HG03135 (cell line): ENCODE measurements around the gene AP1M1.
A peak's percentile ranks its signal among the peaks of the same experiment; 100 is the strongest.
"Not testable (repeated sequence)": the region's sequence is repeated elsewhere in the genome, so short reads cannot be mapped to it uniquely, and the experiment has no call there.

ENCODE experiments used
- ATAC-seq: cut with Tn5 transposase; IDR thresholded peaks from one replicate; pipeline ENCODE4 v1.9.1; 2021; ENCODE audit warnings: mild to moderate bottlenecking, moderate library complexity; ENCODE audit not compliant: unreplicated experiment

Gene AP1M1

GRCh38 chr19:16197622-16198369 is at the start of gene AP1M1:
Gene AP1M1, plus strand, starts transcription at chr19:16197911. Its CDS starts 116 bp downstream, at chr19:16198027.
- peak; percentile 81 for ATAC-seq

GRCh38 chr19:16148443-16149229 is 49.1 kb upstream of the AP1M1 start:
- no peak for ATAC-seq

- ATAC-seq: no peak
Measured at GRCh38 chr19:16153582-16154336, 44.0 kb upstream of the AP1M1 start.

- no peak for ATAC-seq
Measured at GRCh38 chr19:16154557-16154956, 43.2 kb upstream of the AP1M1 start.

- ATAC-seq: no peak
Measured at GRCh38 chr19:16155128-16155527, 42.6 kb upstream of the AP1M1 start.

GRCh38 chr19:16156904-16157303 is 40.8 kb upstream of the AP1M1 start:
- ATAC-seq: no peak

- ATAC-seq: no peak
Measured at GRCh38 chr19:16157601-16158000, 40.1 kb upstream of the AP1M1 start.

- no peak for ATAC-seq
Measured at GRCh38 chr19:16159655-16160054, 38.1 kb upstream of the AP1M1 start.

GRCh38 chr19:16160445-16160942 is 37.2 kb upstream of the AP1M1 start:
- no peak for ATAC-seq

- no peak for ATAC-seq
Measured at GRCh38 chr19:16160943-16161560, 36.7 kb upstream of the AP1M1 start.

GRCh38 chr19:16161840-16162239 is 35.9 kb upstream of the AP1M1 start:
- no peak for ATAC-seq

- no peak for ATAC-seq
Measured at GRCh38 chr19:16164222-16164890, 33.4 kb upstream of the AP1M1 start.

- ATAC-seq: no peak
Measured at GRCh38 chr19:16166417-16166816, 31.3 kb upstream of the AP1M1 start.

- no peak for ATAC-seq
Measured at GRCh38 chr19:16167055-16167454, 30.7 kb upstream of the AP1M1 start.

GRCh38 chr19:16168465-16169081 is 29.1 kb upstream of the AP1M1 start:
- ATAC-seq: no peak

- no peak for ATAC-seq
Measured at GRCh38 chr19:16170134-16170533, 27.6 kb upstream of the AP1M1 start.

GRCh38 chr19:16175954-16176353 is 21.8 kb upstream of the AP1M1 start:
- ATAC-seq: no peak

- not testable (repeated sequence) for ATAC-seq
Measured at GRCh38 chr19:16178866-16179265, 18.8 kb upstream of the AP1M1 start.

GRCh38 chr19:16180611-16181010 is 17.1 kb upstream of the AP1M1 start:
- ATAC-seq: no peak

- ATAC-seq: no peak
Measured at GRCh38 chr19:16184665-16185122, 13.0 kb upstream of the AP1M1 start.
